ENCODE measurements around the gene CTNNA3. TPM values are rescaled to one million over a fixed set of nuclear protein-coding genes. Genes with fewer than 3 reads are reported as not detected.

CTNNA3 gene
- total and polyA plus RNA-seq, 4 experiments from 2014 or later: not detected

DNA sequence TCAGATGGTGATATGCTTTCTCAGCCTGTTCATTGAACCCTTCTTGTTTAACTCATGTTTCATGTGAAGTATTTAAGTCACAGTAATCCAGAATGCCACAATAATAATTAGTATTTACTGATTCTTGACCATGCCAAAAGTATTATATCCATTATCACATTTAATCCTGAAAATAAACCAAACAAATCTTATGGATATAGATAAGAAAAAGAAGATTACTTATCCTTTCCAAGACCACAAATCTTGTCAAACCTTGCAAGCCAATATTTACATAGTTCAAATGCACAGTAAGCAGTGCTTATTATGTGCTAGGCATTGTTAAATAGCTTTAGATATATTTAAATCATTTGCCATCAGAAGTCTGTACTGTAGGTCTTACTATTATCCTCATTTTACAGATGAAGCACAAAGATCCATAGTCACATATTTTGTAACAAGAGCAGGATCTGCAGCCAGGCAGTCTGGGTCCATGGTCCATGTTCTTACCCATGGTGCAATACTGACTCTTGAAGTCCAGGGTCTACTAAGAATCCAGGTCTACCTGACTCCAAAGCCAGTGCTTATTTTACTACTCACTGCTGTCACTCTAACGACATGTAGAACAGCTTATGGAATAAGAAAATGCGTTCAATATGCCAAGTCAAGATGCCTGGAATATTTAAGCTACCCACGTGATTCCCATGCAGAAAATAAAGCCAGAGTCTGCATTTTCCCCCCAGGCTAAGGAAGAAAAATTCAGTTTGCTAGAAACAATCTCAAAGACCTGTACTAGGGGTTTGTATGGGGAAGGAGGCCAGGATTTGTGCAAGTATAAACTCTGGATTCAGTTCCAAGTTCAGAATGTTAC lies 1755.0 kb downstream of the CTNNA3 start:
- ChIA-PET POLR2A (ENCODE audit: partially characterized antibody) (no interaction called here), CTCF (ENCODE audit: partially characterized antibody) (no interaction called here)
- Histone ChIP-seq H3K9me3 (ENCODE audit: control insufficient read depth in 1 of 2, low read length in 2 of 2) (no peaks in the 10 kb centered on the region), H3K27ac (ENCODE audit: low read depth, low read length) (no peak overlapping the region), H3K4me3 (ENCODE audit: low read length in 2 of 2) (no peak overlapping the region), H3K4me1 (ENCODE audit: insufficient read depth, low read length) (no peaks in the 10 kb centered on the region), H3K27me3 (ENCODE audit: insufficient read depth, low read length) (no peaks in the 10 kb centered on the region), H3K36me3 (ENCODE audit: insufficient read depth, low read length) (no peaks in the 10 kb centered on the region)
- intact Hi-C loops (cut with micrococcal nuclease): no loop called here
- Mint-ChIP-seq H3K27ac (no peak overlapping the region), H3K4me3 (no peak overlapping the region), H3K9me3 (peaks cover 0 to 9% (median 0%) of the 10 kb centered on the region in 8 donors), H3K4me1 (no peaks in the 10 kb centered on the region), H3K36me3 (no peaks in the 10 kb centered on the region), H3K27me3 (no peaks in the 10 kb centered on the region)
- DNase-seq: no peak

DNA sequence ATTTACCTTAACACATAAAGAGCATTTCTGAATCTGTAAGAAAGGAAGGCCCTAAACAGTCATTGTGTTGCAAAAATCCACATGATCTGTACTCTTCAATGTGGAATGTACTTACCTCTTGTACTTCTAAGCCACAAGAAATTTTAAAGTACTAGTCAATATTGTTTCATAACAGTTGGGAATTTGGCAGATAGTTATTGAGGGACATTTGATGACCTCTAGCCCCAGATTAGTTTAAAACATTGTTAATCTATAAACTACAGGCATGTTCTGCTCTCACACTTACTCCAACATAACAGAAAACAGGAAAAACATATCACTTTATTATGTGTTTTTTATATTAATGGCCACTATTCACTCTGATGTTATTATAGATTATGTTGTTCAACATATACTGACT lies 1755.9 kb downstream of the CTNNA3 start:
- no peaks in the 10 kb centered on the region for H3K27me3 Mint-ChIP-seq
- Histone ChIP-seq H3K4me3 (ENCODE audit: low read length in 2 of 2) (no peak overlapping the region), H3K4me1 (ENCODE audit: insufficient read depth, low read length) (no peaks in the 10 kb centered on the region), H3K9me3 (ENCODE audit: control insufficient read depth in 1 of 2, low read length in 2 of 2) (no peaks in the 10 kb centered on the region), H3K36me3 (ENCODE audit: insufficient read depth, low read length) (no peaks in the 10 kb centered on the region), H3K27me3 (ENCODE audit: insufficient read depth, low read length) (no peaks in the 10 kb centered on the region), H3K27ac (ENCODE audit: low read depth, low read length) (no peak overlapping the region)
- no peak overlapping the region for H3K27ac Mint-ChIP-seq
- H3K4me3 Mint-ChIP-seq: no peak overlapping the region
- no peak for DNase-seq
- intact Hi-C loops (cut with micrococcal nuclease): no loop called here
- CTCF ChIA-PET (ENCODE audit: partially characterized antibody): no interaction called here
- no peaks in the 10 kb centered on the region for H3K36me3 Mint-ChIP-seq
- POLR2A ChIA-PET (ENCODE audit: partially characterized antibody): no interaction called here
- H3K9me3 Mint-ChIP-seq: peaks cover 0 to 9% (median 0%) of the 10 kb centered on the region in 8 donors
- no peaks in the 10 kb centered on the region for H3K4me1 Mint-ChIP-seq

DNA sequence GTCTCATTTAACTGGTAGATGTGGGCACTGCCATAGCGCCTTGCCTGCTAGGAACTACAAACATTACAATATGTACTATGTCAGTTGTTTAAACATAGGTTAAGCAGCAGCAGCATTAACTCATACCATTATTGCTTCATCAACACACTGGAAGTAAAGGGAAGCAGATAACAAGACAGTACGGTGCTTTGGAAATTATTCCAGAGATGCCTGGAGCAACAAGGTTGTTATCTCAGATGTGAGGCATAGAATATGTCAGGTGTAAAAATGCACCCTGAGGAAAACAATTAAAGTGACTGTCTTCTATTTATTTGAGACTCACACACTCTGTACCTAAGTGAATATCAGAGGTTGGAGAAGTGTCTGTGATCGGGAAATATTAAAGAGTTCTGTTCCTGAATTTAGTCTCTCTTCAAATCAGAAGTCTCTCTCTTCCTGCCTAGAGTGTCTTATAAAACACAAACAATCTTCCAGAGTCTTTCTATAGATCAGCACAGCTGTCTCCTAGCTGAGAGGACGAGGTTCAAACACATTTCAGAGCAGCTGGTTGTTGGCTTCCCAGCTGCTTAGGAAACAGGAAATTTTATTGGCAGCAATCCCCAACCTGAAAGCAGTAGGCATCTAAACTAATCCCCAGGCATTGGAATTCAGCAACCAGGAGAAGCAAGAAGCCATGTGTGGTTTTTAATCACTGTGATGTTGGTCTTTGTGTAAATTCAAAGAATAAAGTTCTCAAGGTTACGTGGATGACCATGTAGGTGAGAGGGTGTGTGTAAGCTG lies 1764.5 kb downstream of the CTNNA3 start:
- H3K4me1 ChIP-seq (ENCODE audit: insufficient read depth, low read length): no peaks in the 10 kb centered on the region
- Mint-ChIP-seq H3K36me3 (no peaks in the 10 kb centered on the region), H3K4me3 (no peak overlapping the region), H3K27ac (no peak overlapping the region), H3K9me3 (peaks cover 0 to 8% (median 1%) of the 10 kb centered on the region in 8 donors), H3K27me3 (no peaks in the 10 kb centered on the region), H3K4me1 (no peaks in the 10 kb centered on the region)
- POLR2A ChIA-PET (ENCODE audit: partially characterized antibody): no interaction called here
- no peaks in the 10 kb centered on the region for H3K27me3 ChIP-seq (ENCODE audit: insufficient read depth, low read length)
- no peak overlapping the region for H3K27ac ChIP-seq (ENCODE audit: low read depth, low read length)
- CTCF ChIA-PET (ENCODE audit: partially characterized antibody): no interaction called here
- no peaks in the 10 kb centered on the region for H3K36me3 ChIP-seq (ENCODE audit: insufficient read depth, low read length)
- no peaks in the 10 kb centered on the region for H3K9me3 ChIP-seq (ENCODE audit: control insufficient read depth in 1 of 2, low read length in 2 of 2)
- DNase-seq: no peak
- no peak overlapping the region for H3K4me3 ChIP-seq (ENCODE audit: low read length in 2 of 2)
- intact Hi-C loops (cut with micrococcal nuclease): no loop called here

DNA sequence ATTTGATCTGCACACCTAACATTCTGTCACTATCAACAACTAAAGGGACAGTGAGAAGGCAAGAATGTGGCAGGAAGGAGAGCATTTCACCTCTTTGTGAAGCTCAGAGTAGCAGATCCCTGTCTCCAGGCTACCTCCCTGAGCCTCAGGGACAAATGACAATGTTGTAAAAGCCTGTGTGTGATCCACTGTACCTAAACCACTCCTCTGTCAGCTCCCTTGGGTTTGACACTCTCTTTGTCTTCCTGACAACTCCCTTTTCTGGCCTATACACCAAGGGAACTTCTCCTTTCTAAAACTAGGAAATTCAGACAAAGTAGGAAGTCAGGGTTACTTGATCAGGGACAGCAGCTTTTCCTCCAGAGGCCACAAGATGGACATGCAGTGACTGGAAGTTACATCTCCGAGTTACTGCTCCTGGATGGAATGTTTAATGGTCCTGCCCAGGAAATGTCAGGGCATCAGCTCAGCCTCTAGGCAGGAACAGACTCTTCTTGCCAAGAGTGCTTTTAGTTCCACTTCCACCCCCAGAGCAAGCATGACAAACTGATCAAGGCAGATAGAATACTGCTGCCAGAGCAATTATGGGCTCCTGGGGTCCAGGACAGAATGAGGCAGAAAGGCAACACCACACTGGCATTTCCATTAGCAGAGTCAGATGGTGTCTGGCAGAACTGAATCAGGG lies 1784.7 kb downstream of the CTNNA3 start:
- H3K36me3 Mint-ChIP-seq: no peaks in the 10 kb centered on the region

DNA sequence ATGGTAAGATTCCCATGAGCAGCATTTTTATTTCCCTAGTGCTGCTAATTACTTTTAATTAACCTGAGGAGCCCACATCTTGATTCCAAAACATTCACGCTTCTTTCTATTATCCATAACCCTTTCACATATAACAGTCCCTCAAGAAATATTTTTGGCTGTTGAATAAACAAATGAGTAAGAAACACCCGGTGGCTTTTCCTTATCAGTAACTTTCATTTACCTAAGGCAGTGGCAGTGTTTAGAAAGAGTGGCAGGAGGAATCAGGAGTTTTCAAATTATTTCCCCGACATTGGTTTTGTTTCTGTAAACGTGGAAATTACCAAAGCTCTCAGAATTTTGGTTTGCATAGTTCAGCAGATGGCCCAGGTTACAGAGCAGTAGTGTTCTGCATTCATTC lies 1785.8 kb downstream of the CTNNA3 start:
- POLR2A ChIA-PET (ENCODE audit: partially characterized antibody): no interaction called here
- no peaks in the 10 kb centered on the region for H3K4me1 Mint-ChIP-seq
- CTCF ChIA-PET (ENCODE audit: partially characterized antibody): no interaction called here
- H3K9me3 ChIP-seq (ENCODE audit: control insufficient read depth in 1 of 2, low read length in 2 of 2): no peaks in the 10 kb centered on the region
- no peaks in the 10 kb centered on the region for H3K36me3 ChIP-seq (ENCODE audit: insufficient read depth, low read length)
- H3K27ac Mint-ChIP-seq: no peak overlapping the region
- H3K27me3 Mint-ChIP-seq: no peaks in the 10 kb centered on the region
- intact Hi-C loops (cut with micrococcal nuclease): no loop called here
- no peaks in the 10 kb centered on the region for H3K27me3 ChIP-seq (ENCODE audit: insufficient read depth, low read length)
- H3K4me3 Mint-ChIP-seq: no peak overlapping the region
- no peak overlapping the region for H3K27ac ChIP-seq (ENCODE audit: low read depth, low read length)
- H3K4me1 ChIP-seq (ENCODE audit: insufficient read depth, low read length): no peaks in the 10 kb centered on the region
- no peak for DNase-seq
- H3K36me3 Mint-ChIP-seq: no peaks in the 10 kb centered on the region
- no peak overlapping the region for H3K4me3 ChIP-seq (ENCODE audit: low read length in 2 of 2)
- H3K9me3 Mint-ChIP-seq: peaks cover 0 to 6% (median under 1%) of the 10 kb centered on the region in 8 donors

More for the DNA sequence above, 1784.7 kb downstream of the CTNNA3 start:
- Mint-ChIP-seq H3K27ac (no peak overlapping the region), H3K4me3 (no peak overlapping the region), H3K27me3 (no peaks in the 10 kb centered on the region), H3K4me1 (no peaks in the 10 kb centered on the region), H3K9me3 (peaks cover 0 to 6% (median under 1%) of the 10 kb centered on the region in 8 donors)
- ChIA-PET CTCF (ENCODE audit: partially characterized antibody) (no interaction called here), POLR2A (ENCODE audit: partially characterized antibody) (no interaction called here)
- Histone ChIP-seq H3K27me3 (ENCODE audit: insufficient read depth, low read length) (no peaks in the 10 kb centered on the region), H3K4me1 (ENCODE audit: insufficient read depth, low read length) (no peaks in the 10 kb centered on the region), H3K36me3 (ENCODE audit: insufficient read depth, low read length) (no peaks in the 10 kb centered on the region), H3K27ac (ENCODE audit: low read depth, low read length) (no peak overlapping the region), H3K4me3 (ENCODE audit: low read length in 2 of 2) (no peak overlapping the region), H3K9me3 (ENCODE audit: control insufficient read depth in 1 of 2, low read length in 2 of 2) (no peaks in the 10 kb centered on the region)
- intact Hi-C loops (cut with micrococcal nuclease): no loop called here
- DNase-seq: no peak

DNA sequence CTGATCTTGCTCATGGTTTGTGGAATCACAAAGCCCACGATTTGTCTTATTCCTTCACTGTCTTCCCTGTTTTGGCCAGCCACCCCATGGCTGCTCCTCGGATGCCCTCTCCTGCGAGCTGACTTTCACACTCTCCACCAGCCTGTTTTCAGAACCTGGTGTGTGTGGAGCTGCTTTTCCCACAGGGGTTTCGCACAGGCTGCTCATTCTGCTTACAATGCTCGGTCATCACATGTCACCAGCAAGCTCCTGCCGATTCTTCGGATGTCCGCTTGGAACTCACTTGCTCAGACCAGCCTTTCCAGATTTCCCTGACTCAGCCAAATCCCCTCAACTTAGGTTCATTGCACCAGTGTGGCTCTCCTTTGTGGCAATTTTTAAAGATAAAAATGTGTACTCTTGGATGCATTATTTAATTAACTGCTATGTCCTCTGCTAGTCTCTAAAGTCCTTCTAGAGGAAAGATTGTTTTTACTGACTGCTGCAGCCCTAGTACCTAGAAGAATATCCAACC lies 1788.7 kb downstream of the CTNNA3 start:
- Mint-ChIP-seq H3K36me3 (no peaks in the 10 kb centered on the region), H3K4me1 (no peaks in the 10 kb centered on the region), H3K9me3 (peaks cover 0 to 6% (median 3%) of the 10 kb centered on the region in 8 donors), H3K4me3 (no peak overlapping the region), H3K27me3 (no peaks in the 10 kb centered on the region), H3K27ac (no peak overlapping the region)
- no peak overlapping the region for H3K27ac ChIP-seq (ENCODE audit: low read depth, low read length)
- intact Hi-C loops (cut with micrococcal nuclease): no loop called here
- ChIA-PET CTCF (ENCODE audit: partially characterized antibody) (no interaction called here), POLR2A (ENCODE audit: partially characterized antibody) (no interaction called here)
- H3K36me3 ChIP-seq (ENCODE audit: insufficient read depth, low read length): no peaks in the 10 kb centered on the region
- no peaks in the 10 kb centered on the region for H3K4me1 ChIP-seq (ENCODE audit: insufficient read depth, low read length)
- H3K4me3 ChIP-seq (ENCODE audit: low read length in 2 of 2): no peak overlapping the region
- H3K27me3 ChIP-seq (ENCODE audit: insufficient read depth, low read length): no peaks in the 10 kb centered on the region
- H3K9me3 ChIP-seq (ENCODE audit: control insufficient read depth in 1 of 2, low read length in 2 of 2): no peaks in the 10 kb centered on the region
- no peak for DNase-seq

DNA sequence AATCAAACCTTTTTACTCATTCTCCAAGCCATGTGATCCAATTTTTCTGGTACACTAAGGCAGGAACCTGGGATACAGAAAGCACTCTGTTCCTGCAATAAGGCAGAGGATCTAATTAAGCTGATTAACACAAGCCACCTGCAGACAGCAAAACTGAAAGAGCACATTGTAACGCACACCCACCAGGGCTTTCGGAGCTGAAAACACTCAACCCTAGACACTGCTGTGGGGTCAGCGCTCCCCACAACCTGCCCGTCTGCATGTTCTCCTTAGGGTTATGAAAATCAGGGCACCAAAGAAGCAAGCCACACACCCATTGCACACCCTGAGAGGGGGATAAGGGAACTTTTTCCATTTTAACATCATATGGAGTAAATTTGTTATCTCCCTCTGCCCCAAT lies 1792.4 kb downstream of the CTNNA3 start:
- Histone ChIP-seq H3K27me3 (ENCODE audit: insufficient read depth, low read length) (no peaks in the 10 kb centered on the region), H3K36me3 (ENCODE audit: insufficient read depth, low read length) (no peaks in the 10 kb centered on the region), H3K4me3 (ENCODE audit: low read length in 2 of 2) (no peak overlapping the region), H3K27ac (ENCODE audit: low read depth, low read length) (no peak overlapping the region), H3K4me1 (ENCODE audit: insufficient read depth, low read length) (no peaks in the 10 kb centered on the region), H3K9me3 (ENCODE audit: control insufficient read depth in 1 of 2, low read length in 2 of 2) (no peaks in the 10 kb centered on the region)
- no peak for DNase-seq
- Mint-ChIP-seq H3K27me3 (no peaks in the 10 kb centered on the region), H3K4me1 (no peaks in the 10 kb centered on the region), H3K27ac (no peak overlapping the region), H3K36me3 (no peaks in the 10 kb centered on the region), H3K9me3 (peaks cover 0 to 7% (median 3%) of the 10 kb centered on the region in 8 donors), H3K4me3 (no peak overlapping the region)
- POLR2A ChIA-PET (ENCODE audit: partially characterized antibody): no interaction called here
- intact Hi-C loops (cut with micrococcal nuclease): no loop called here
- CTCF ChIA-PET (ENCODE audit: partially characterized antibody): no interaction called here
